Measurements from ENCODE around the gene MYO1E. TPM values are rescaled to one million over a fixed set of nuclear protein-coding genes. Genes with fewer than 3 reads are reported as not detected.

The MYO1E gene
- total and polyA plus RNA-seq, 2 of the 4 experiments (the other 2 are of a cell fraction): 13.4 to 37.3 TPM

- no peak overlapping the region for H3K4ac ChIP-seq (ENCODE audit: low read depth, low read length)
- H3K9me1 ChIP-seq (ENCODE audit: insufficient read depth, low read length): peaks cover 5% of the 10 kb centered on the region; the same call in 1 of the 2 replicates
- H2AK9ac ChIP-seq (replicated peaks; ENCODE audit: low read depth, low read length, poor library complexity): no peak overlapping the region
- H3K4me1 ChIP-seq (ENCODE audit: control insufficient read depth, insufficient read depth, low read length): 0 out of 2 replicates have a peak, but pooled peaks cover 2% of the 10 kb centered on the region
- no peak overlapping the region for H3K14ac ChIP-seq (replicated peaks; ENCODE audit: low read depth, low read length)
- H2BK120ac ChIP-seq (ENCODE audit: low read depth, low read length): no peak overlapping the region
- no peak overlapping the region for H3K23ac ChIP-seq (ENCODE audit: low read depth, low read length)
- ATAC-seq (ENCODE audit: low read depth) (no peak), DNase-seq (no peak)
- 73% methylated on average over 3 of the region's 8 CpGs; no CpG with 5 or more reads in 1 of the 2 experiments for WGBS, 2 experiments (ENCODE audit: extremely low coverage in 2 of 2, insufficient read length in 1 of 2)
- no peak overlapping the region for H2BK5ac ChIP-seq (ENCODE audit: low read depth, low read length, poor library complexity, severe bottlenecking)
- H4K91ac ChIP-seq (ENCODE audit: insufficient read depth, low read depth, low read length): no peak overlapping the region
- no peak overlapping the region for H3K18ac ChIP-seq (ENCODE audit: low read depth, low read length)
- no peaks in the 10 kb centered on the region for H3K9me3 ChIP-seq (ENCODE audit: control insufficient read depth, insufficient read depth, low read length)
- POLR2A ChIA-PET (ENCODE audit: unreplicated experiment): no interaction called here
- in situ Hi-C loops (cut with MboI; ENCODE audit: low sequenced_read_pairs): loop anchor here (5.0 kb wide), 1 partner anchor 339 kb away; no protein-coding TSS in a partner anchor
- no peak overlapping the region for H3K4me3 ChIP-seq (ENCODE audit: insufficient read depth, low read depth, low read length)
- TF ChIP-seq POLR2A (IDR thresholded peaks at IDR 0.05; ENCODE audit: low read depth, low read length): no peak
- no peak for TF ChIP-seq CTCF (conservative IDR thresholded peaks at IDR 0.05; ENCODE audit: low read depth, low read length)
- TF ChIP-seq USF2 (IDR thresholded peaks at IDR 0.05; ENCODE audit: low read depth, low read length): no peak
- no peak for TF ChIP-seq MAZ (IDR thresholded peaks at IDR 0.05; ENCODE audit: borderline replicate concordance, low read depth, low read length)
- no peak for TF ChIP-seq CEBPB (IDR thresholded peaks at IDR 0.05; ENCODE audit: low read depth, low read length)
- no peak for TF ChIP-seq NFE2L2 (IDR thresholded peaks at IDR 0.05; ENCODE audit: low read depth, low read length)
- H3K36me3 ChIP-seq (ENCODE audit: control insufficient read depth, insufficient read depth, low read length): peaks cover 28% of the 10 kb centered on the region
- no peaks in the 10 kb centered on the region for H3K27me3 ChIP-seq (ENCODE audit: control insufficient read depth, insufficient read depth, low read length)
- H3K27ac ChIP-seq (ENCODE audit: insufficient read depth, low read length): no peak overlapping the region
- no peak overlapping the region for H3K4me2 ChIP-seq (ENCODE audit: low read depth, low read length)
- BruUV-seq (replicated peaks): no TSS peak
- peaks cover 0 to 6% of the 10 kb centered on the region in 2 experiments; a peak in 2 of 4 replicates for H3K79me1 ChIP-seq (ENCODE audit: low read depth in 1 of 2, low read length in 2 of 2)
- H4K8ac ChIP-seq (ENCODE audit: low read depth in 2 of 2, low read length in 2 of 2): no peak overlapping the region
- CTCF ChIA-PET: no interaction called here
- intact Hi-C loops (cut with micrococcal nuclease): no loop called here
- H3K9ac ChIP-seq (ENCODE audit: low read depth, low read length): no peak overlapping the region
- H2BK20ac ChIP-seq (ENCODE audit: low read depth, low read length): no peak overlapping the region
- H4K20me1 ChIP-seq (ENCODE audit: insufficient read depth, low read length): no peaks in the 10 kb centered on the region
- no peak overlapping the region for H2BK15ac ChIP-seq (ENCODE audit: low read depth, low read length)
- H3K56ac ChIP-seq (ENCODE audit: extremely low read depth, insufficient read depth, low read length): no peak overlapping the region
- H2AK5ac ChIP-seq (ENCODE audit: low read depth, low read length): no peak overlapping the region
- H4K5ac ChIP-seq (ENCODE audit: low read depth, low read length): no peak overlapping the region
- dilution Hi-C loops (cut with HindIII; ENCODE audit: low sequenced_read_pairs, unreplicated experiment): no loop called here
- H2AFZ ChIP-seq (replicated peaks; ENCODE audit: low read length, poor library complexity): no peak overlapping the region
Observed at GRCh38 chr15:59153466-59153865, 219.2 kb downstream of the MYO1E start.

All from IMR-90 (cell line).